K562 (cell line): ENCODE measurements around the gene ST6GALNAC2. TPM values are rescaled to one million over a fixed set of nuclear protein-coding genes. Genes with fewer than 3 reads are reported as not detected.

Experiments
- ATAC-seq: fragments of 200-7000 bp; cut with Tn5 transposase; 3 replicates; pipeline ENCODE4 v1.9.1; 2020; ENCODE audit warnings: moderate library complexity
- BruUV-seq: library from RNA; stranded (reverse); fragments of 400-500 nt; replicated peaks from 2 replicates; lab custom pipeline; 2021; lab: Mats Ljungman, UMichigan
- CTCF ChIA-PET: fragments of 300-600 bp; formaldehyde crosslinking; extraction: SDS; loops from one replicate; lab custom pipeline; 2021; ENCODE audit warnings: low intra/inter-chr PET ratio; lab: Yijun Ruan, JAX
- POLR2A ChIA-PET: fragments of 300-600, 350-650 bp; sonication (Branson Sonifier 250); formaldehyde crosslinking; extraction: SDS; loops from one replicate; lab custom pipeline; 2021; ENCODE audit warnings: antibody characterized with exemption, inconsistent platforms; lab: Yijun Ruan, JAX
- DNase-seq, 4 experiments: peaks; one replicate each; pipeline versions ENCODE4 v3.0.0 to v3.0.0-alpha.2; 2011 to 2018; ENCODE audit warnings: low spot score in 3 of 4, mixed read lengths in 3 of 4; ENCODE audit errors: extremely low read depth in 1 of 4
- FAIRE-seq: peaks from 2 replicates; lab custom pipeline; 2011; peaks lifted over from hg19 to GRCh38; lab: Jason Lieb, UNC
- H2AFZ ChIP-seq: 2 replicates; pipeline ENCODE4 v1.6.0; 2011; ENCODE audit warnings: low read depth, low read length, control low read depth, inconsistent platforms
- H3K27ac ChIP-seq: fragments of 200-600 bp; 3 replicates; pipeline ENCODE4 v1.8.0; 2011; ENCODE audit warnings: low read depth, mild to moderate bottlenecking, control low read depth, inconsistent platforms, low read length, moderate library complexity, mixed read lengths; ENCODE audit errors: extremely low read depth
- H3K27me3 ChIP-seq, 2 experiments: fragments of 300-600 bp in 1 of 2; 2 replicates in 1 of 2; 3 replicates in 1 of 2; pipeline versions ENCODE4 v1.6.0 to v1.8.0; 2011; ENCODE audit warnings: inconsistent platforms in 2 of 2, low read length in 2 of 2, mild to moderate bottlenecking in 1 of 2, mixed read lengths in 1 of 2, moderate library complexity in 1 of 2; ENCODE audit not compliant: control insufficient read depth in 2 of 2, insufficient read depth in 2 of 2
- H3K36me3 ChIP-seq: fragments of 300-600 bp; 3 replicates; pipeline ENCODE4 v1.8.0; 2011; ENCODE audit warnings: mild to moderate bottlenecking, low read length, inconsistent platforms; ENCODE audit not compliant: control insufficient read depth, insufficient read depth
- H3K4me1 ChIP-seq, 2 experiments: fragments of 200-600 bp in 1 of 2; replicated peaks in 1 of 2; 2 replicates in 1 of 2; 3 replicates in 1 of 2; pipeline versions ENCODE4 v1.5.1 to v1.8.0; 2011; ENCODE audit warnings: inconsistent platforms in 2 of 2, low read length in 2 of 2, mild to moderate bottlenecking in 1 of 2, mixed read lengths in 1 of 2, moderate library complexity in 1 of 2; ENCODE audit not compliant: control insufficient read depth in 2 of 2, insufficient read depth in 2 of 2
- H3K4me2 ChIP-seq: 2 replicates; pipeline ENCODE4 v1.6.1; 2011; ENCODE audit warnings: low read length, control low read depth, inconsistent platforms, mixed read lengths; ENCODE audit not compliant: insufficient read depth
- H3K4me3 ChIP-seq: fragments of 200-600 bp; sonication (generic), shearing (Covaris generic); 2 replicates; pipeline ENCODE4 v1.5.1; 2016; ENCODE audit warnings: control low read depth, inconsistent platforms
- H3K79me2 ChIP-seq: fragments of 200-600 bp; 3 replicates; pipeline ENCODE4 v1.8.0; 2011; ENCODE audit warnings: low read length, inconsistent platforms; ENCODE audit not compliant: control insufficient read depth, insufficient read depth
- H3K9ac ChIP-seq, 2 experiments: 2 replicates each; pipeline versions ENCODE4 v1.6.0 to v1.6.1; 2011; ENCODE audit warnings: low read depth in 2 of 2, low read length in 2 of 2, control low read depth in 1 of 2, inconsistent platforms in 1 of 2, mild to moderate bottlenecking in 1 of 2, mixed read lengths in 1 of 2; ENCODE audit not compliant: insufficient read depth in 1 of 2
- H3K9me1 ChIP-seq: one replicate; pipeline ENCODE4 v1.6.0; 2011; ENCODE audit warnings: inconsistent platforms, mild to moderate bottlenecking, low read length, moderate library complexity; ENCODE audit not compliant: control insufficient read depth, insufficient read depth
- H3K9me3 ChIP-seq: replicated peaks from 2 replicates; pipeline ENCODE4 v1.5.1; 2011; ENCODE audit warnings: low read depth, low read length, inconsistent platforms; ENCODE audit not compliant: control insufficient read depth, insufficient read depth
- H4K20me1 ChIP-seq: replicated peaks from 2 replicates; pipeline ENCODE4 v1.6.1; 2011; ENCODE audit warnings: low read length, inconsistent platforms, mixed read lengths; ENCODE audit not compliant: control insufficient read depth, insufficient read depth
- EGR1 ChIP-seq: fragments of 450-650 bp; conservative IDR thresholded peaks from 2 replicates; pipeline ENCODE4 v1.6.1; 2017; ENCODE audit warnings: mild to moderate bottlenecking
- MEF2D ChIP-seq: conservative IDR thresholded peaks from 2 replicates; pipeline ENCODE4 v1.6.1; 2016; ENCODE audit warnings: low read depth, missing genetic modification characterization, missing compliant biosample characterization
- ZNF780A ChIP-seq: fragments of 250-450 bp; sonication (Bioruptor Pico); IDR thresholded peaks from 2 replicates; pipeline ENCODE4 v1.5.0; 2021; ENCODE audit warnings: mild to moderate bottlenecking
- WGBS: fragments of 100-300 bp; shearing (Covaris generic); methylation state at CpG from one replicate; pipeline ENCODE4 v1.1.6; 2016; ENCODE audit warnings: low coverage, mixed read lengths; ENCODE audit not compliant: insufficient coverage; ENCODE audit errors: missing lambda C conversion rate; 5-methylcytosine and 5-hydroxymethylcytosine counted together
- in situ Hi-C: fragments of 300-500 bp; cut with MboI; formaldehyde crosslinking; loops from 4 replicates; pipeline ENCODE4 v1.15.0; 2018; ENCODE audit warnings: inconsistent platforms, mixed read lengths
- intact Hi-C: fragments of 100-400 bp; cut with micrococcal nuclease; formaldehyde crosslinking; loops from 2 replicates; pipeline ENCODE4 v1.14.2; 2022
- polyA plus RNA-seq, 8 experiments: library from polyadenylated mRNA; depleted of rRNA in 4 of 8; stranded (reverse) in 5 of 8; unstranded in 3 of 8; fragments of >200 nt; fragmentation: Nextera tagmentation in 2 of 8; fragmentation: Illumina TruSeq in 1 of 8; extraction: Ambion mirVana in 2 of 8; extraction: Trizol in 1 of 8; gene quantifications; 2 replicates each; pipeline versions ENCODE4 v1.2.1 to v1.2.3, GENCODE V29; 2011 to 2014; ENCODE audit warnings: inconsistent platforms in 1 of 8, missing spikeins in 1 of 8
- total RNA-seq, 7 experiments: library from RNA; depleted of rRNA in 6 of 7; stranded (reverse); fragments of >200 nt in 6 of 7; fragmentation: Illumina TruSeq in 2 of 7; extraction: Trizol in 2 of 7; gene quantifications; 2 replicates each; pipeline versions ENCODE4 v1.2.1 to v1.2.3, GENCODE V29; 2011 to 2021; ENCODE audit warnings: low replicate concordance in 1 of 7
- TF ChIP-seq, protein P1 (sequence below): sonication (generic); formaldehyde crosslinking; IDR thresholded peaks from 2 replicates; pipeline ENCODE4 v1.9.0; 2022; ENCODE audit warnings: mild to moderate bottlenecking, missing genetic modification reagents

Gene ST6GALNAC2
- total and polyA plus RNA-seq, 9 of the 15 experiments (the other 6 are each of a cell fraction or from before 2014, with no cell fraction given): 0.18 TPM; not detected in 8

DNA sequence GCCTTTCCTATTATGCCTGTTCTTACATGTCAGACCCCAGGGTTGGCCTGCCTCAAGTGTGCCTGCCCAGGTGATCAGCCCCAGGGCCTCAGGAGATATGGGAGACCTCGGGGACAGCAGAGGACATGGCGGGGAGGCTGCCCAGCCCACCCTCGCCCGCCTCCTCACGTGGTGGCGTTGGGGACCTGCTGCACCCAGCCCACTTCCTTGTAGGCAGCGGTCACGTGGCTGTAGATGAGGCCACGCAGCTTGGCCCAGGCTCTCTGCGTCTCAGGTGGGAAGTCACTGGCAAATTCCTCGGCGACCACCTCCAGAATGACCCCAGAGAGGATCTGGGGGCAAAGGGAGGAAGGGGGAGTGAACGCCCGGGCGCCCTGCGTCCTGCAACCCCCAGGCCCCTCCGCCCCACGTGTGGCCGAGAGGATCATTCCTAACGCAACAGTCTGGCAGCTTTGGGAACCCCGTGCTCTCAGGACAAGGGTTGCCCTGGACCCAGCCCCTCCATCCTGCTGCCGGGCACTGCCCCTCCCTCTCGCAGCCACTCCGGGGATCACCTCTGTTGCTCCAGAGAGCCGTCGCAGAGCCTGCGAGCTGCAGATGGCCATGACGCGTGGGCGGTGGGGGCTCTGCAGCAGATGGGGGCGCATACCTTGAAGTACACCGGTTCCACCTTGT is 54.7 kb downstream of the ST6GALNAC2 start:
- CTCF ChIA-PET: no interaction called here
- FAIRE-seq (no peak), ATAC-seq (no peak), DNase-seq (peak in 2 of 4 experiments; percentile 32 to 54)
- Histone ChIP-seq H3K27ac (peak overlapping the region; percentile 89; the same call in 2 of the 3 replicates), H3K9me1 (no peaks in the 10 kb centered on the region), H3K9me3 (no peaks in the 10 kb centered on the region), H4K20me1 (no peaks in the 10 kb centered on the region), H3K4me3 (no peak overlapping the region), H2AFZ (peak overlapping the region; percentile 97), H3K4me1 (peaks cover 30 to 62% of the 10 kb centered on the region in 2 experiments), H3K36me3 (no peaks in the 10 kb centered on the region; the same call in 2 of the 3 replicates), H3K27me3 (no peaks in the 10 kb centered on the region), H3K4me2 (no peak overlapping the region), H3K9ac (peak overlapping the region; percentile 68 to 90; a peak in 3 of 4 replicates), H3K79me2 (no peaks in the 10 kb centered on the region)
- in situ Hi-C loops: no loop called here
- intact Hi-C loops: no loop called here
- POLR2A ChIA-PET: interaction anchor here (0.6 to 1.5 kb wide), 4 partner anchors 10 to 120 kb away, joined by 3 to 7 read pairs (median 4); no protein-coding TSS in a partner anchor
- WGBS: 77% methylated on average over 26 of the region's 32 CpGs
- TF ChIP-seq EGR1 (peak; percentile 71), ZNF780A (CRISPR knock-in tag) (no peak), MEF2D (tag) (no peak)
- TF ChIP-seq, protein P1, sequence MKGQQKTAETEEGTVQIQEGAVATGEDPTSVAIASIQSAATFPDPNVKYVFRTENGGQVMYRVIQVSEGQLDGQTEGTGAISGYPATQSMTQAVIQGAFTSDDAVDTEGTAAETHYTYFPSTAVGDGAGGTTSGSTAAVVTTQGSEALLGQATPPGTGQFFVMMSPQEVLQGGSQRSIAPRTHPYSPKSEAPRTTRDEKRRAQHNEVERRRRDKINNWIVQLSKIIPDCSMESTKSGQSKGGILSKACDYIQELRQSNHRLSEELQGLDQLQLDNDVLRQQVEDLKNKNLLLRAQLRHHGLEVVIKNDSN: 0 out of 2 replicates have a peak, but pooled peaks have one; percentile 18
- BruUV-seq: no TSS peak
